A549 (cell line): Measurements from ENCODE around the gene LCA5.

ENCODE experiments used
- CEBPB ChIP-seq, 2 experiments: fragments of >200 bp in 1 of 2; sonication (Bioruptor Twin) in 1 of 2; formaldehyde crosslinking in 1 of 2; IDR thresholded peaks; 2 replicates each; pipeline ENCODE4 v1.6.1; 2012 to 2016
- CTCF ChIP-seq: fragments of >200 bp; sonication (Bioruptor Twin); formaldehyde crosslinking; IDR thresholded peaks from 3 replicates; pipeline ENCODE4 v1.5.1; 2016
- EP300 ChIP-seq, 2 experiments: fragments of >200 bp; sonication (Bioruptor Twin); formaldehyde crosslinking; IDR thresholded peaks; 2 replicates in 1 of 2; 3 replicates in 1 of 2; pipeline ENCODE4 v1.6.1; 2016 to 2017
- POLR2A ChIP-seq: IDR thresholded peaks from 2 replicates; pipeline ENCODE4 v1.6.1; 2012; ENCODE audit warnings: mild to moderate bottlenecking, low read length
- REST ChIP-seq: fragments of 200-600 bp; sonication (generic); IDR thresholded peaks from 2 replicates; pipeline ENCODE4 v1.6.1; 2016; ENCODE audit warnings: antibody characterized with exemption, mild to moderate bottlenecking, moderate library complexity

GRCh38 chr6:79468587-79468986, 68.6 kb downstream of the LCA5 start:
- TF ChIP-seq POLR2A (no peak), REST (no peak), EP300 (IDR thresholded peaks at IDR 0.05) (no peak), CTCF (no peak), CEBPB (IDR thresholded peaks at IDR 0.05) (no peak)
